HepG2 (cell line): ENCODE measurements around the gene RIT2. TPM values are rescaled to one million over a fixed set of nuclear protein-coding genes. Genes with fewer than 3 reads are reported as not detected.

Experiments
- ATAC-seq: fragments of 200-7000 bp; cut with Tn5 transposase; 3 replicates; pipeline ENCODE4 v1.9.1; 2020; ENCODE audit warnings: mild to moderate bottlenecking, moderate library complexity
- BruUV-seq: library from RNA; stranded (reverse); fragments of 400-500 nt; replicated peaks from 2 replicates; lab custom pipeline; 2021; lab: Mats Ljungman, UMichigan
- CTCF ChIA-PET: fragments of 300-600 bp; formaldehyde crosslinking; extraction: SDS; loops from one replicate; lab custom pipeline; 2021; ENCODE audit warnings: low total read pairs, inconsistent platforms, low intra/inter-chr PET ratio; lab: Yijun Ruan, JAX
- POLR2A ChIA-PET: fragments of 350-600 bp; sonication (Branson Sonifier 250); formaldehyde crosslinking; loops from one replicate; lab custom pipeline; 2020; ENCODE audit warnings: antibody characterized with exemption, inconsistent platforms; lab: Yijun Ruan, JAX
- DNase-seq: peaks from one replicate; pipeline ENCODE4 v3.0.0-alpha.2; 2015; ENCODE audit warnings: low spot score
- FAIRE-seq: peaks from 3 replicates; lab custom pipeline; 2011; peaks lifted over from hg19 to GRCh38; lab: Jason Lieb, UNC
- H2AFZ ChIP-seq: one replicate; pipeline ENCODE4 v1.6.1; 2011; ENCODE audit warnings: low read length, inconsistent platforms
- H3K27ac ChIP-seq: fragments of 300-600 bp; 3 replicates; pipeline ENCODE4 v1.8.0; 2011; ENCODE audit warnings: mixed run types, mild to moderate bottlenecking, mixed read lengths, low read length, inconsistent platforms; ENCODE audit not compliant: insufficient read depth; ENCODE audit errors: extremely low read length
- H3K27me3 ChIP-seq, 2 experiments: fragments of 200-600 bp in 1 of 2; 2 replicates in 1 of 2; 3 replicates in 1 of 2; pipeline versions ENCODE4 v1.6.0 to v1.8.0; 2011; ENCODE audit warnings: low read length in 2 of 2, mild to moderate bottlenecking in 2 of 2, moderate library complexity in 2 of 2, inconsistent platforms in 1 of 2; ENCODE audit not compliant: insufficient read depth in 2 of 2, control insufficient read depth in 1 of 2
- H3K36me3 ChIP-seq, 2 experiments: fragments of 200-600 bp in 1 of 2; replicated peaks in 1 of 2; 2 replicates in 1 of 2; 3 replicates in 1 of 2; pipeline versions ENCODE4 v1.5.1 to v1.8.0; 2011; ENCODE audit warnings: low read length in 2 of 2, inconsistent platforms in 1 of 2; ENCODE audit not compliant: insufficient read depth in 2 of 2, control insufficient read depth in 1 of 2
- H3K4me1 ChIP-seq: 2 replicates; pipeline ENCODE4 v1.5.1; 2012; ENCODE audit warnings: low read length, inconsistent platforms; ENCODE audit not compliant: insufficient read depth
- H3K4me2 ChIP-seq: 2 replicates; pipeline ENCODE4 v1.6.0; 2011; ENCODE audit warnings: low read depth, low read length, inconsistent platforms
- H3K4me3 ChIP-seq, 3 experiments: fragments of 200-600 bp in 1 of 3; sonication (generic), shearing (Covaris generic) in 1 of 3; replicated peaks in 1 of 3; 2 replicates each; pipeline ENCODE4 v1.5.1; 2011 to 2016; ENCODE audit warnings: low read length in 3 of 3, inconsistent platforms in 2 of 3, low read depth in 2 of 3, mild to moderate bottlenecking in 2 of 3, control low read depth in 1 of 3, mixed read lengths in 1 of 3; ENCODE audit not compliant: insufficient read depth in 1 of 3
- H3K79me2 ChIP-seq: one replicate; pipeline ENCODE4 v1.6.1; 2011; ENCODE audit warnings: low read length, inconsistent platforms; ENCODE audit not compliant: insufficient read depth
- H3K9ac ChIP-seq: 2 replicates; pipeline ENCODE4 v1.6.0; 2011; ENCODE audit warnings: mild to moderate bottlenecking, low read depth, low read length, inconsistent platforms; ENCODE audit not compliant: insufficient read depth
- H3K9me3 ChIP-seq: 2 replicates; pipeline ENCODE4 v1.5.1; 2012; ENCODE audit warnings: mild to moderate bottlenecking, low read length
- H4K20me1 ChIP-seq: 2 replicates; pipeline ENCODE4 v1.6.0; 2011; ENCODE audit warnings: inconsistent platforms, mild to moderate bottlenecking, low read length, moderate library complexity; ENCODE audit not compliant: insufficient read depth
- REL ChIP-seq: sonication (generic); formaldehyde crosslinking; conservative IDR thresholded peaks from 2 replicates; pipeline ENCODE4 v1.8.0; 2022; ENCODE audit warnings: mild to moderate bottlenecking, missing genetic modification reagents, moderate library complexity
- ZNF24 ChIP-seq: fragments of 450-650 bp; IDR thresholded peaks from 2 replicates; pipeline ENCODE4 v1.6.1; 2017; ENCODE audit warnings: antibody characterized with exemption, mild to moderate bottlenecking
- in situ Hi-C: cut with HindIII; loops from 2 replicates; pipeline ENCODE4 v1.10.0; 2017; ENCODE audit warnings: low pct_unique_long_range_greater_than_20kb; ENCODE audit not compliant: extremely low pct_ligation_motif_present
- intact Hi-C: fragments of 100-400 bp; cut with micrococcal nuclease; formaldehyde crosslinking; loops from one replicate; pipeline ENCODE4 v1.10.0; 2022; ENCODE audit not compliant: unreplicated experiment
- polyA plus RNA-seq, 8 experiments: library from polyadenylated mRNA; depleted of rRNA in 3 of 8; stranded (reverse) in 7 of 8; unstranded in 1 of 8; fragments of >200 nt; fragmentation: Illumina TruSeq in 4 of 8; extraction: Trizol in 4 of 8; gene quantifications; 2 replicates each; pipeline versions ENCODE4 v1.2.1 to v1.2.3, GENCODE V29; 2011 to 2016; ENCODE audit warnings: low read depth in 4 of 8, missing spikeins in 1 of 8, mixed read lengths in 1 of 8; ENCODE audit not compliant: insufficient read depth in 1 of 8
- total RNA-seq, 5 experiments: library from RNA; depleted of rRNA; stranded (reverse); fragments of >200 nt; fragmentation: Illumina TruSeq; extraction: Trizol; gene quantifications; 2 replicates each; pipeline ENCODE4 v1.2.3, GENCODE V29; 2016; ENCODE audit warnings: low read depth in 1 of 5
- TF ChIP-seq, protein P1 (sequence below): IDR thresholded peaks from 2 replicates; pipeline ENCODE4 v1.6.1; 2016; ENCODE audit warnings: missing biosample characterization, missing genetic modification reagents, low read depth
- TF ChIP-seq, protein P2 (sequence below): sonication (generic); formaldehyde crosslinking; conservative IDR thresholded peaks from 2 replicates; pipeline ENCODE4 v1.8.1; 2023; ENCODE audit warnings: missing genetic modification reagents
- TF ChIP-seq, protein P3 (sequence below): sonication (generic); formaldehyde crosslinking; IDR thresholded peaks from 2 replicates; pipeline ENCODE4 v1.4.0; 2020; ENCODE audit warnings: missing genetic modification reagents
- TF ChIP-seq, protein P4 (sequence below): IDR thresholded peaks from 2 replicates; pipeline ENCODE4 v1.6.1; 2018; ENCODE audit warnings: missing genetic modification reagents
- TF ChIP-seq, protein P5 (sequence below): IDR thresholded peaks from 2 replicates; pipeline ENCODE4 v1.4.0; 2020; ENCODE audit warnings: mild to moderate bottlenecking, missing genetic modification reagents

Gene RIT2
- total and polyA plus RNA-seq, 2 of the 13 experiments (the other 11 are each of a cell fraction or from before 2014, with no cell fraction given) = not detected

DNA sequence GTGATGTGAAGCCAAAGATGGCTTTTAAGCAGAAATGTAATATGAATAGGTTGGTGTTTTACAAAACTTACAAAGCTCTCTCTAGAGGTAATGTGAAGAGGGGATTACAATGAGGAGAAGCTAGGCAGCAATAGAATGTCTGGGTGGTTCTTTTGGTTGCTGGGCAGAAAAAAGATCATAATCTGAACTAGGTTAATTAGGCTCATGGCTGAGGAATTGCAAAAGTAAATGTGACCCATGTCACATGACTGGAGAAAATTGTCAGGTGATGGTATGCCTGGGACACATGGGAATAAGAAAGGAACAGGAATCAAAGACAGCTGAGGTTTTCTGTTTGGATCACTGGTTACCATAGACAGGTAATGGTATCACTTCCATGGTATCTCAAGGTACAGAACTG, 7.5 kb upstream of the RIT2 start:
- no peak overlapping the region for H2AFZ ChIP-seq
- POLR2A ChIA-PET = no interaction called here
- no peaks in the 10 kb centered on the region for H3K36me3 ChIP-seq
- no peaks in the 10 kb centered on the region for H3K27me3 ChIP-seq
- H3K79me2 ChIP-seq = no peaks in the 10 kb centered on the region
- H3K4me1 ChIP-seq = no peaks in the 10 kb centered on the region
- FAIRE-seq (no peak), DNase-seq (no peak), ATAC-seq (no peak)
- CTCF ChIA-PET = no interaction called here
- in situ Hi-C loops = no loop called here
- no peaks in the 10 kb centered on the region for H3K9me3 ChIP-seq
- no TSS peak for BruUV-seq
- H3K27ac ChIP-seq = no peak overlapping the region
- H3K9ac ChIP-seq = no peak overlapping the region
- H3K4me2 ChIP-seq = no peak overlapping the region
- TF ChIP-seq, protein P1, sequence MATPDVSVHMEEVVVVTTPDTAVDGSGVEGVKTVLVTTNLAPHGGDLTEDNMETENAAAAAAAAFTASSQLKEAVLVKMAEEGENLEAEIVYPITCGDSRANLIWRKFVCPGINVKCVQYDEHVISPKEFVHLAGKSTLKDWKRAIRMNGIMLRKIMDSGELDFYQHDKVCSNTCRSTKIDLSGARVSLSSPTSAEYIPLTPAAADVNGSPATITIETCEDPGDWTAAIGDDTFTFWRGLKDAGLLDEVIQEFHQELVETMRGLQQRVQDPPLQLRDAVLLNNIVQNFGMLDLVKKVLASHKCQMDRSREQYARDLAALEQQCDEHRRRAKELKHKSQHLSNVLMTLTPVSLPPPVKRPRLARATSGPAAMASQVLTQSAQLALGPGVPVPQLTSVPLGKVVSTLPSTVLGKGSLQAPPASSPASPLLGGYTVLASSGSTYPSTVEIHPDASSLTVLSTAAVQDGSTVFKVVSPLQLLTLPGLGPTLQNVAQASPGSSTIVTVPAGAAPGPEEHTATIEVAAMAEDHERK (CRISPR knock-in tag) = no peak
- TF ChIP-seq, protein P2, sequence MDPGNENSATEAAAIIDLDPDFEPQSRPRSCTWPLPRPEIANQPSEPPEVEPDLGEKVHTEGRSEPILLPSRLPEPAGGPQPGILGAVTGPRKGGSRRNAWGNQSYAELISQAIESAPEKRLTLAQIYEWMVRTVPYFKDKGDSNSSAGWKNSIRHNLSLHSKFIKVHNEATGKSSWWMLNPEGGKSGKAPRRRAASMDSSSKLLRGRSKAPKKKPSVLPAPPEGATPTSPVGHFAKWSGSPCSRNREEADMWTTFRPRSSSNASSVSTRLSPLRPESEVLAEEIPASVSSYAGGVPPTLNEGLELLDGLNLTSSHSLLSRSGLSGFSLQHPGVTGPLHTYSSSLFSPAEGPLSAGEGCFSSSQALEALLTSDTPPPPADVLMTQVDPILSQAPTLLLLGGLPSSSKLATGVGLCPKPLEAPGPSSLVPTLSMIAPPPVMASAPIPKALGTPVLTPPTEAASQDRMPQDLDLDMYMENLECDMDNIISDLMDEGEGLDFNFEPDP (CRISPR knock-in tag) = no peak
- TF ChIP-seq, protein P3, sequence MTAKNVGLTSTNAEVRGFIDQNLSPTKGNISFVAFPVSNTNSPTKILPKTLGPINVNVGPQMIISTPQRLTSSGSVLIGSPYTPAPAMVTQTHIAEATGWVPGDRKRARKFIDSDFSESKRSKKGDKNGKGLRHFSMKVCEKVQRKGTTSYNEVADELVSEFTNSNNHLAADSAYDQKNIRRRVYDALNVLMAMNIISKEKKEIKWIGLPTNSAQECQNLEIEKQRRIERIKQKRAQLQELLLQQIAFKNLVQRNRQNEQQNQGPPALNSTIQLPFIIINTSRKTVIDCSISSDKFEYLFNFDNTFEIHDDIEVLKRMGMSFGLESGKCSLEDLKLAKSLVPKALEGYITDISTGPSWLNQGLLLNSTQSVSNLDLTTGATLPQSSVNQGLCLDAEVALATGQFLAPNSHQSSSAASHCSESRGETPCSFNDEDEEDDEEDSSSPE = no peak
- no peak for TF ChIP-seq REL (CRISPR knock-in tag)
- TF ChIP-seq, protein P4, sequence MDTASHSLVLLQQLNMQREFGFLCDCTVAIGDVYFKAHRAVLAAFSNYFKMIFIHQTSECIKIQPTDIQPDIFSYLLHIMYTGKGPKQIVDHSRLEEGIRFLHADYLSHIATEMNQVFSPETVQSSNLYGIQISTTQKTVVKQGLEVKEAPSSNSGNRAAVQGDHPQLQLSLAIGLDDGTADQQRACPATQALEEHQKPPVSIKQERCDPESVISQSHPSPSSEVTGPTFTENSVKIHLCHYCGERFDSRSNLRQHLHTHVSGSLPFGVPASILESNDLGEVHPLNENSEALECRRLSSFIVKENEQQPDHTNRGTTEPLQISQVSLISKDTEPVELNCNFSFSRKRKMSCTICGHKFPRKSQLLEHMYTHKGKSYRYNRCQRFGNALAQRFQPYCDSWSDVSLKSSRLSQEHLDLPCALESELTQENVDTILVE = no peak
- TF ChIP-seq, protein P5, sequence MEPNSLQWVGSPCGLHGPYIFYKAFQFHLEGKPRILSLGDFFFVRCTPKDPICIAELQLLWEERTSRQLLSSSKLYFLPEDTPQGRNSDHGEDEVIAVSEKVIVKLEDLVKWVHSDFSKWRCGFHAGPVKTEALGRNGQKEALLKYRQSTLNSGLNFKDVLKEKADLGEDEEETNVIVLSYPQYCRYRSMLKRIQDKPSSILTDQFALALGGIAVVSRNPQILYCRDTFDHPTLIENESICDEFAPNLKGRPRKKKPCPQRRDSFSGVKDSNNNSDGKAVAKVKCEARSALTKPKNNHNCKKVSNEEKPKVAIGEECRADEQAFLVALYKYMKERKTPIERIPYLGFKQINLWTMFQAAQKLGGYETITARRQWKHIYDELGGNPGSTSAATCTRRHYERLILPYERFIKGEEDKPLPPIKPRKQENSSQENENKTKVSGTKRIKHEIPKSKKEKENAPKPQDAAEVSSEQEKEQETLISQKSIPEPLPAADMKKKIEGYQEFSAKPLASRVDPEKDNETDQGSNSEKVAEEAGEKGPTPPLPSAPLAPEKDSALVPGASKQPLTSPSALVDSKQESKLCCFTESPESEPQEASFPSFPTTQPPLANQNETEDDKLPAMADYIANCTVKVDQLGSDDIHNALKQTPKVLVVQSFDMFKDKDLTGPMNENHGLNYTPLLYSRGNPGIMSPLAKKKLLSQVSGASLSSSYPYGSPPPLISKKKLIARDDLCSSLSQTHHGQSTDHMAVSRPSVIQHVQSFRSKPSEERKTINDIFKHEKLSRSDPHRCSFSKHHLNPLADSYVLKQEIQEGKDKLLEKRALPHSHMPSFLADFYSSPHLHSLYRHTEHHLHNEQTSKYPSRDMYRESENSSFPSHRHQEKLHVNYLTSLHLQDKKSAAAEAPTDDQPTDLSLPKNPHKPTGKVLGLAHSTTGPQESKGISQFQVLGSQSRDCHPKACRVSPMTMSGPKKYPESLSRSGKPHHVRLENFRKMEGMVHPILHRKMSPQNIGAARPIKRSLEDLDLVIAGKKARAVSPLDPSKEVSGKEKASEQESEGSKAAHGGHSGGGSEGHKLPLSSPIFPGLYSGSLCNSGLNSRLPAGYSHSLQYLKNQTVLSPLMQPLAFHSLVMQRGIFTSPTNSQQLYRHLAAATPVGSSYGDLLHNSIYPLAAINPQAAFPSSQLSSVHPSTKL (CRISPR knock-in tag) = no peak
- no peak for TF ChIP-seq ZNF24
- TF ChIP-seq, all 625 proteins: peak for 0
- no peaks in the 10 kb centered on the region for H4K20me1 ChIP-seq
- intact Hi-C loops = no loop called here
- no peak overlapping the region for H3K4me3 ChIP-seq
